Measurements from ENCODE around the gene IKBKE.

IKBKE gene

DNA sequence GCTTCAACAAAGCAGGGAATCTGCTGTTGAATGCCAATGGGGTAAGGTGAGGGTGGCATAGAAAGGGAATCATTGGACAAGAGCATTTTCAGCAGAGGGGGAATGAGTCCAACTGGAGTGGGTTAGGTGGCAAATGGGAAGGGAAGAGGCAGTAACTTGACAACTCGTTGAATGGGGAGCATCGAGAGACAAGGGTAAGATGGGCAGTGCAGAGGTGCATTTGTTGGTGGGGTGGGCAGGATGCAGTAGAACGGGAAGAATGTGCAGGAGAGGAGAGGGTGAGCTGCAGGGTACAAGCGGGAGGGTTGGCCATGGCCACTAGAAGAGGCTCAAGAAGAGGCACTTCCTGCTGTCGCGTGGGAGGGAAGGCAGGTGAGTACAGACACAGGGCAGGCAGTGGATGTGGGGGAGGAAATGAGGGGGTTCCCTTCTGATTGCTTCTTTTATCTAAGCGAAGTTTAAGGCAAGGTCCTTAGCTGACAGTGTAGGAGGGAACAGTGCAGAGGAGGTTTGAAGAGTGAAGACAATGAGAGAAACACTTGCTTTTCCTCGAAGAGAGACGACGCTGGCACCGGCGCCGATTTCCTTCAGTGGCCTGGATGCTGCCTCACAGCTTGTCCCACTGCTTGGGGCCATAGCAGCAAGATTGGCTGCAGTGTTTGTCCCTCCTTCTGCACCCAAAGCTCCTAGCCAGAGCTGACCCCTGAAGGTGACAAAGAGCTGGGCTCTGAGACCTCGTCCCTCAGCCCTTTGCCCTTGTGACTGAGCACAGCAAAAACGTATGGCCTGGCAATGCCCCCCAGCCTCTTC is 3.2 kb upstream of the IKBKE start:
- no peak overlapping the region for H4K12ac ChIP-seq (ENCODE audit: low read depth, low read length)
- no peaks in the 10 kb centered on the region for H3K27me3 ChIP-seq (ENCODE audit: insufficient read depth, low read length)
- H3K4ac ChIP-seq (ENCODE audit: low read depth, low read length): no peak overlapping the region
- no peak overlapping the region for H2AFZ ChIP-seq (ENCODE audit: insufficient read depth, low read length, poor library complexity)
- H2BK120ac ChIP-seq (ENCODE audit: insufficient read depth, low read length, poor library complexity): no peak overlapping the region
- peaks cover 10% of the 10 kb centered on the region in 2 experiments for H3K36me3 ChIP-seq (ENCODE audit: control insufficient read depth in 1 of 2, insufficient read depth in 2 of 2, low read length in 2 of 2)
- no peaks in the 10 kb centered on the region for H3K9me3 ChIP-seq (ENCODE audit: insufficient read depth, low read depth, low read length)
- H3K79me2 ChIP-seq (ENCODE audit: control insufficient read depth, insufficient read depth, low read length, poor library complexity): peaks cover 4% of the 10 kb centered on the region
- no peak overlapping the region for H3K18ac ChIP-seq (ENCODE audit: low read length)
- peaks cover 19 to 24% of the 10 kb centered on the region in 2 experiments for H3K4me1 ChIP-seq (ENCODE audit: control insufficient read depth in 1 of 2, insufficient read depth in 2 of 2, low read length in 2 of 2)
- H3K4me2 ChIP-seq (ENCODE audit: low read length): no peak overlapping the region
- WGBS (ENCODE audit: extremely low coverage, insufficient coverage, insufficient read length): no CpG with 5 or more reads among the region's 15 CpGs
- no peak overlapping the region for H4K91ac ChIP-seq (ENCODE audit: low read depth, low read length)
- no peak overlapping the region for H2AK5ac ChIP-seq (ENCODE audit: low read length)
- H2BK5ac ChIP-seq (ENCODE audit: low read depth, low read length, poor library complexity): no peak overlapping the region
- H3K4me3 ChIP-seq (ENCODE audit: low read depth, low read length): no peak overlapping the region
- H2BK12ac ChIP-seq (ENCODE audit: low read length): no peak overlapping the region
- no peak overlapping the region for H3K23ac ChIP-seq (ENCODE audit: low read length)
- H3K79me1 ChIP-seq (ENCODE audit: low read length): peaks cover 11% of the 10 kb centered on the region
- no peak overlapping the region for H4K8ac ChIP-seq (ENCODE audit: low read depth, low read length)
- DNase-seq: no peak
- no peak overlapping the region for H3K14ac ChIP-seq (ENCODE audit: low read length)
- no peak overlapping the region for H3K9ac ChIP-seq (ENCODE audit: low read length)
- no peak overlapping the region for H3K27ac ChIP-seq (ENCODE audit: low read depth, low read length)

DNA sequence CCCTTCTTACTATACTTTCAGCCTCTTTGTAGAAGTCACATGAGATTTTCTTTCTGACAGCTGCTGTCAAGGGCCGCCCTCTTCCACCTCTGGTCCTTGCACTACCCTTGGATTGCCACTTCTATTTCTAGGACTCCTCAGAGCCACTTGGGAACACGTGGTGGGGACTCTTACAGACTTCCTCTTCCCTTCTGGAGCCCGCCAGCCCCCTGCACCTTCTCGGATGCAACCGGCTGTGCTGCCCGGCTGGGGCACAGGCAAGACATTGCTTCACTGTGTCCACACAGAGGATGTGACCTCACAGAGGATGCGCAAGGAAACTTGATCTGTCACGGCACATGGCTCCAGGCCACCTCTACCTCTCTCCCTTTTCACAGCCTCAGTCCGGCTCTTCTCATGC is 2.4 kb upstream of the IKBKE start:
- WGBS (ENCODE audit: extremely low coverage, insufficient coverage, insufficient read length): no CpG with 5 or more reads among the region's 9 CpGs
- no peak overlapping the region for H3K14ac ChIP-seq (ENCODE audit: low read length)
- no peak overlapping the region for H3K27ac ChIP-seq (ENCODE audit: low read depth, low read length)
- H2AFZ ChIP-seq (ENCODE audit: insufficient read depth, low read length, poor library complexity): no peak overlapping the region
- peaks cover 8% of the 10 kb centered on the region in 2 experiments for H3K36me3 ChIP-seq (ENCODE audit: control insufficient read depth in 1 of 2, insufficient read depth in 2 of 2, low read length in 2 of 2)
- H4K8ac ChIP-seq (ENCODE audit: low read depth, low read length): no peak overlapping the region
- H3K18ac ChIP-seq (ENCODE audit: low read length): no peak overlapping the region
- peaks cover 21 to 30% of the 10 kb centered on the region in 2 experiments for H3K4me1 ChIP-seq (ENCODE audit: control insufficient read depth in 1 of 2, insufficient read depth in 2 of 2, low read length in 2 of 2)
- no peak overlapping the region for H3K4ac ChIP-seq (ENCODE audit: low read depth, low read length)
- H3K79me2 ChIP-seq (ENCODE audit: control insufficient read depth, insufficient read depth, low read length, poor library complexity): peaks cover 4% of the 10 kb centered on the region
- no peak overlapping the region for H2AK5ac ChIP-seq (ENCODE audit: low read length)
- no peaks in the 10 kb centered on the region for H3K27me3 ChIP-seq (ENCODE audit: insufficient read depth, low read length)
- no peaks in the 10 kb centered on the region for H3K9me3 ChIP-seq (ENCODE audit: insufficient read depth, low read depth, low read length)
- H3K4me3 ChIP-seq (ENCODE audit: low read depth, low read length): no peak overlapping the region
- H4K91ac ChIP-seq (ENCODE audit: low read depth, low read length): no peak overlapping the region
- H4K12ac ChIP-seq (ENCODE audit: low read depth, low read length): no peak overlapping the region
- H3K9ac ChIP-seq (ENCODE audit: low read length): no peak overlapping the region
- no peak overlapping the region for H2BK5ac ChIP-seq (ENCODE audit: low read depth, low read length, poor library complexity)
- peaks cover 11% of the 10 kb centered on the region for H3K79me1 ChIP-seq (ENCODE audit: low read length)
- H3K4me2 ChIP-seq (ENCODE audit: low read length): no peak overlapping the region
- H3K23ac ChIP-seq (ENCODE audit: low read length): no peak overlapping the region
- no peak overlapping the region for H2BK120ac ChIP-seq (ENCODE audit: insufficient read depth, low read length, poor library complexity)
- peak; percentile 39 to 49 for DNase-seq
- H2BK12ac ChIP-seq (ENCODE audit: low read length): no peak overlapping the region

DNA sequence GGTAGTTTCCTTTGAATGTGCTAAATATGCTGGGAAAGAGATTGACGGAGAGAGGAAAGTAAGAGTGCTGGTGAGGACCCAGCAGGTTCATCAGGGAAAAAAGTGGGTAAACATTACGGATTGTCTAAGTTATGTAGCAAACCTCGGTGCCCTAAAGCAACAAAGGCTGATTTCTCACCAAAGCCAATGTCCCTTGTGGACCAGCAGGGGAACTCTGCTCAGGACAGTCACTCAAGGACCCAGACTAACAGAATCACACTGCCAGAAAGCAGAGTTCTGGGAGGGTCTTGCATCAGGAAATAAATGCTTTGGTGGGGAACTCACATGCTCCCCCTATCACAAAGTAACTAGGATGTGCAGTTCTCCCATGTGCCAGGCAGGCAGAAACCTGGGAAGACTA is 1.7 kb upstream of the IKBKE start:
- H3K27ac ChIP-seq (ENCODE audit: low read depth, low read length): no peak overlapping the region
- H3K36me3 ChIP-seq (ENCODE audit: control insufficient read depth in 1 of 2, insufficient read depth in 2 of 2, low read length in 2 of 2): peaks cover 2 to 5% of the 10 kb centered on the region in 2 experiments
- H3K79me2 ChIP-seq (ENCODE audit: control insufficient read depth, insufficient read depth, low read length, poor library complexity): peaks cover 4% of the 10 kb centered on the region
- no peak overlapping the region for H3K4me2 ChIP-seq (ENCODE audit: low read length)
- H3K14ac ChIP-seq (ENCODE audit: low read length): no peak overlapping the region
- H3K4me3 ChIP-seq (ENCODE audit: low read depth, low read length): no peak overlapping the region
- H3K4ac ChIP-seq (ENCODE audit: low read depth, low read length): no peak overlapping the region
- H3K4me1 ChIP-seq (ENCODE audit: control insufficient read depth in 1 of 2, insufficient read depth in 2 of 2, low read length in 2 of 2): peaks cover 22 to 33% of the 10 kb centered on the region in 2 experiments
- no peak overlapping the region for H3K9ac ChIP-seq (ENCODE audit: low read length)
- DNase-seq: no peak
- WGBS (ENCODE audit: extremely low coverage, insufficient coverage, insufficient read length): no CpG with 5 or more reads among the region's 3 CpGs
- H3K79me1 ChIP-seq (ENCODE audit: low read length): peaks cover 11% of the 10 kb centered on the region
- no peaks in the 10 kb centered on the region for H3K27me3 ChIP-seq (ENCODE audit: insufficient read depth, low read length)
- H3K9me3 ChIP-seq (ENCODE audit: insufficient read depth, low read depth, low read length): no peaks in the 10 kb centered on the region
- H3K23ac ChIP-seq (ENCODE audit: low read length): no peak overlapping the region
- no peak overlapping the region for H2BK5ac ChIP-seq (ENCODE audit: low read depth, low read length, poor library complexity)
- H4K91ac ChIP-seq (ENCODE audit: low read depth, low read length): no peak overlapping the region
- no peak overlapping the region for H2BK120ac ChIP-seq (ENCODE audit: insufficient read depth, low read length, poor library complexity)
- no peak overlapping the region for H2BK12ac ChIP-seq (ENCODE audit: low read length)
- no peak overlapping the region for H2AFZ ChIP-seq (ENCODE audit: insufficient read depth, low read length, poor library complexity)
- no peak overlapping the region for H4K12ac ChIP-seq (ENCODE audit: low read depth, low read length)
- no peak overlapping the region for H3K18ac ChIP-seq (ENCODE audit: low read length)
- no peak overlapping the region for H4K8ac ChIP-seq (ENCODE audit: low read depth, low read length)
- H2AK5ac ChIP-seq (ENCODE audit: low read length): no peak overlapping the region

DNA sequence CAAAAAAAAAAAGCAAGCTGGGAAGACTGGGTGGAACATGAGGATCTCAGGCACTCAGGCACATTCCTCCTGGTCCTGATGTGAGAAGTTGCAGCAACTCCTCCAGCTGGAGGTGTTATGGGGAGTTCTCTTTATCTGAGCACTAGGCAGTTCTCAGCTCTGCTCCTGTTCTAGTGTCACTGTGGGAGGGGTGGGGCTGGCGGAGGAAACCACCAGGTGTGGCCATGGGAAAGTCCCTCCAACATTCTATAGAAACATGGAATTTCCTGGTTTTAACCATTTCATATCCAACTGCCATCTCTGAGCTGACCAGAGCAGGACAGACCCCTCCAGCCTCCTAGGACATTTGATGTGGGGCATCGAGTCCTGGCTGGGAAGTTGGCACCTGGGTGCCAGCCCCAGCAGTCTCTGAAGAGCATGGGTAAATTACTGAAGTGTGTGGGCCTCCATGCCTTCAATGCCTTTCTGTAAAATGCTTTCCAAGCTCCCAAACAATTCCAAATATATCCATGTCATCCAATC is 804 bp upstream of the IKBKE start:
- peaks cover 2% of the 10 kb centered on the region for H3K9me3 ChIP-seq (ENCODE audit: insufficient read depth, low read depth, low read length)
- H3K18ac ChIP-seq (ENCODE audit: low read length): no peak overlapping the region
- no peak overlapping the region for H3K9ac ChIP-seq (ENCODE audit: low read length)
- H2AFZ ChIP-seq (ENCODE audit: insufficient read depth, low read length, poor library complexity): peak overlapping the region; percentile 69
- H3K79me2 ChIP-seq (ENCODE audit: control insufficient read depth, insufficient read depth, low read length, poor library complexity): peaks cover 4% of the 10 kb centered on the region
- peak overlapping the region; percentile 8 for H3K14ac ChIP-seq (ENCODE audit: low read length)
- peaks cover 22 to 33% of the 10 kb centered on the region in 2 experiments for H3K4me1 ChIP-seq (ENCODE audit: control insufficient read depth in 1 of 2, insufficient read depth in 2 of 2, low read length in 2 of 2)
- peaks cover 11% of the 10 kb centered on the region for H3K79me1 ChIP-seq (ENCODE audit: low read length)
- H4K12ac ChIP-seq (ENCODE audit: low read depth, low read length): no peak overlapping the region
- H3K36me3 ChIP-seq (ENCODE audit: control insufficient read depth in 1 of 2, insufficient read depth in 2 of 2, low read length in 2 of 2): no peaks in the 10 kb centered on the region
- no peak overlapping the region for H3K4ac ChIP-seq (ENCODE audit: low read depth, low read length)
- no peak overlapping the region for H2BK5ac ChIP-seq (ENCODE audit: low read depth, low read length, poor library complexity)
- H3K27ac ChIP-seq (ENCODE audit: low read depth, low read length): no peak overlapping the region
- H2BK12ac ChIP-seq (ENCODE audit: low read length): no peak overlapping the region
- H3K4me2 ChIP-seq (ENCODE audit: low read length): no peak overlapping the region
- peak overlapping the region; percentile 29 for H2BK120ac ChIP-seq (ENCODE audit: insufficient read depth, low read length, poor library complexity)
- H3K4me3 ChIP-seq (ENCODE audit: low read depth, low read length): no peak overlapping the region
- peak; percentile 53 to 62 for DNase-seq
- H3K27me3 ChIP-seq (ENCODE audit: insufficient read depth, low read length): no peaks in the 10 kb centered on the region
- peak overlapping the region; percentile 18 for H4K8ac ChIP-seq (ENCODE audit: low read depth, low read length)
- H2AK5ac ChIP-seq (ENCODE audit: low read length): peak overlapping the region; percentile 6
- H3K23ac ChIP-seq (ENCODE audit: low read length): no peak overlapping the region
- WGBS (ENCODE audit: extremely low coverage, insufficient coverage, insufficient read length): no CpG with 5 or more reads among the region's 2 CpGs
- H4K91ac ChIP-seq (ENCODE audit: low read depth, low read length): peak overlapping the region; percentile 87

Measured in trophoblast cell (in vitro differentiated cells and primary cell).